GM18508 (cell line): Measurements from ENCODE around the gene CNKSR2.
"Not testable (repeated sequence)": the region's sequence is repeated elsewhere in the genome, so short reads cannot be mapped to it uniquely, and the experiment has no call there.

Source experiments
- ATAC-seq: cut with Tn5 transposase; IDR thresholded peaks from one replicate; pipeline ENCODE4 v1.9.1; 2021; ENCODE audit warnings: moderate number of reproducible peaks; ENCODE audit not compliant: insufficient read depth, unreplicated experiment

Gene CNKSR2

DNA sequence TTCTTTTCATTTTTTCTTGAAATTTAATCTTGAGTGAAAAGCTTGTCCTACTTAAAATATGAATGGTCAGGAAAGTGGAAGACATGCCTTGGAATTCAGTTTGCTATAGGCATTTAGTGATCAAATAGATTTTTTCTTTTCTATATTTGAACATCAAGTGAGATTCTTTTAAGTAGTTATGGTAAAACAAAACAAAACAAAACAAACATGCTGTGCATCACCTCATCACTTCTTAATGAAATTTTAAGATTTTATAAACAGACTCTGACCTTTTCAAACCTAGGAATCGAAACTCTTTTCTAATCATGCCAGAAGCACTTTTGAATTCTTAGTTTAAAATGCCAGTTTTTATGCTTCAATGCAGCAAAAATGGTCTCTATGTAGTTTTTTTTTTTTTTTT, 62.8 kb downstream of the CNKSR2 start:
- no peak for ATAC-seq

DNA sequence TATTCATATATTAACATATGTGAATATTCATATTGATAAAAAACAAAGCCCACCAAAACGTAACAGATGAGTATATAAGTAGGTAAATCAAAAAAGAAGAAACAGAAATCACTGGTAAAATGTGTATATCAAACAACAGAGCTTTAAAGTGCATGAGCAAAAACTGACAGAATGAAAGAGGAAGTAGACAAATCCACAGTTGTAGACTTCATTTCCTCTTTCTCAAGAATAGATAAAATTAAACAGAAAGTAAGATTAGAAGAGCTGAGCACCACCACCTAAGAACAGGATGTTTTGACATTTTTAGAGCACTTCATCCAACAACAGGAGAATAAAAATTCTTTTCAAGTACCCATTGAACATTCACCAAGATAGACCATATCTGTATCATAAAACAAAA, 64.6 kb downstream of the CNKSR2 start:
- peak; percentile 99 for ATAC-seq

DNA sequence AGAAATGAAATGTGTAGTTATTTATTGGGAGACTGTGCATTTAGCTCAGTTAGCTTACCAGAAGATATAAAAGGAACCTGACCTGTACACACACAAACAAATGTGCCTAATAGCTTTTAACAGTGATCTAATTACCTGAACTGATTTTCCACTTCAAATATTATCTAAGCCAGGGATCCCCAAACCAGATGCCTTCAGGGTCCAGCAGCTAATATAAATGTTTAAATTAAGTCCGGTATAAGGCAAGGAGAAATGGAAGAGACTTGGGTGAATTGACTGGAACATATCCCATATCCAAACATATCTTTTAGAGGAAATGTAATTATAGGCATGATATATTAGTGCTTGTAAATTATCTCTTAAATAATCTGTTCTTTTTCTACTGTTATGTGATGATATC, 66.7 kb downstream of the CNKSR2 start:
- ATAC-seq, result no peak

DNA sequence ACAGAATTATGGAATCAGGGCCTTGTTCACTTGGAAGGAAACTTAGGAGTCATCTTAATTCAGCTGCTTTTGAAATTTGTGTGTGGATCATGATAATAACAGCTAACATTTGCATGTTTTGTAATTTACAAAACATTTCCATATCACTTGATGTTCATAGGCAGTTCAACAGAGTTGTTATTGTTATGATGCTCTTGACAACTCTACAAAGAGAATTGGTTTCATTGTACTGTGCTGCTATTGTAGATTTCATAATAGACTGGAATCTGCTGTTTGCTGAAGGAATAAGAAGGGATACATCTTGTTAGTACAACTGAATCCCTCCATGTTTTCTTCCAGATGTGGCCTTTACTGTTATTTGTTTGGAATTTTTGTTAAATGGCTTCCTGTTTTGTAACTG, 83.5 kb downstream of the CNKSR2 start:
- no peak for ATAC-seq

DNA sequence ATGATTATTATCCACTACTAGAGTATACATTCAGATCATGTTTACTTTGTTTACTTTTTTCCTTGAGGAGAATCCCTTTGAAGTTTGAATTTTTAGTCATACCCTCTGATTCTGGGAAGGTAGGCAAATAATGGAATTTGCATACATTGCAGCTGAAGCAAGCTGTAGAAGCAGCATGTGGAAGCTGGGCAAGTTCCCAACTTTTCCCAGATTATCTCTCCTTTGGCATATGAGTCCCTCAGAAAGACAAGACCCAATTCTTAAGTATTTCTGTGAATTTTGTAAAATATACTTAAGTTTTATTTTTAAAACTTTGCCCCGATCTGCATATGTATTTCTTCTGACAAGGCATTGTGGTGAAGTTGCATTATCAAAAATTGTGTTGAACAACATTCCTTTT, 94.9 kb downstream of the CNKSR2 start:
- ATAC-seq, result no peak

DNA sequence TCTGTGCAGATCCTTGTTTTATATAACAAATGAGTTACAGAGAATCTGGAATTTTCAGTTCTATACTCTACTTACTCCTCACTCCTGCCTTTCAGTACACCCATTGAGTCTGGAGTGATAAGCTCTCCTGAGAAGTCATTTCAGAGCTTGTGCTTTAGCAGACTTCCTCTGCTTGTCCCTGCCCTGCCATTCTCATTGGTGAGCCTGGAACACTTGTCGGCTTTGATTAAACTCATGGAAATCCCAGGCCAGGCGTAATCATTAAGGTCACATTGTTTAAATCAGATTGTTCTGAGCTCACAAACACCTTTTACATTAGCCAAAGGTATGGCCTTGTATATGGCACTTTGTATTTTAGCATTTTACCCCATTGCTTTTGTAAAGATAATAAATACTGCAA, 102.7 kb downstream of the CNKSR2 start:
- ATAC-seq, result no peak

DNA sequence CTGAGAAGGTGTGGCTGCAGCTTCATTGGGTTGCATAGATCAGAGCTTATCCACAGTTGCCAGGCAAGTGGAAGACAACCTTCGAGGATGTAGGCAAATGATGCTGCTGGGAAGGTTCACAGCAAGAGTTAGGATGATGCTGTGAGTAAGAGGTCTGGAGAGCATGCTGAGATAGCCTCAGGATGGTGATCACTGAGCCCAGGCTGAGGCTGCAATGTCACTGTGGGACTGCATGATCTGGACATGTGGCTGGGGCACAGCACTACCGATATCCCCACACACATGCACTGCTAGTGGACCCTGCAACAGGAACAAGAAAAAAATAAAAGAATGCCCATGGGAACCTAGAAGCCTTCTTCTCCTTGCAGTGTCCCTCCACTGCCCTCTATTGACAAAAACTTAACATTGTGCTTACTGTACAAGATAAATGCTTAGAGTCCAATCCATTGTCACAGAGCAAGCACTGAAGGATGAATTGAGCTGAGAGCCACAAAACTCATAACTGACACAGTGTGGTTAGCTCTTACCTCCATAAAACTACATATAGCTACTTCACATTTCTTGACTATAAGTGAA, 105.6 kb downstream of the CNKSR2 start:
- ATAC-seq, result peak; percentile 83

DNA sequence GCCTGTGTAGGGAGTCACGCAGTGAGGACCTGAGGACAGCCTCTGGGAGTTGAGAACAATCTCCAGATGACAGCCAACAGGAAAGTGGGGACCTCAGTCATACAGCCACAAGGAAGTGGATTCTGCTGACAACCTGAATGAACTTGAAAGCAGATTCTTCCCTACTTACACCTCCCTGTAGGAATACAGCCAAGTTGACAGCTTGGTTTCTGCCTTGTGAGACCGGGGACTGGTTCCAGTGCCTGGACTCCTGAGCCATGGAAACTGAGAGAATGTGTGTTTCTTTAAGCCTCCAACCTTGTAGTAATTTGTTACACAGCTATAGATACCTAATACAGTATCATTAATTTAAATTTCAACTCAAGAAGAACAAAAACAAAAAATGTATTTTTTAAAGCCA, 107.5 kb downstream of the CNKSR2 start:
- no peak for ATAC-seq

DNA sequence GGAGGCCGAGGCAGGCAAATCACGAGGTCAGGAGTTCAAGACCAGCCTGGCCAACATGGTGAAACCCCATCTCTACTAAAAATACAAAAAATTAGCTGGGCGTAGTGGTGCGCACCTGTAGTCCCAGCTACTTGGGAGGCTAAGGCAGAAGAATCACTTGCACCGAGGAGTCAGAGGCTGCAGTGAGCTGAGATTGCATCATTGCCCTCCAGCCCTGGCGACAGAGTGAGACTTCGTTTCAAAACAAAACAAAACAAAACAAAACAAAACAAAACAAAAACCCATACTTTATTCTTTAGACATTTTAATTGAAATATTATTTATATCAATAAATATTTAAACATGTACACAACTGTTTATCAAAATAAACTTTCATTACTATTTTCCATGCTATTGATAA, 109.8 kb downstream of the CNKSR2 start:
- ATAC-seq, result not testable (repeated sequence)

DNA sequence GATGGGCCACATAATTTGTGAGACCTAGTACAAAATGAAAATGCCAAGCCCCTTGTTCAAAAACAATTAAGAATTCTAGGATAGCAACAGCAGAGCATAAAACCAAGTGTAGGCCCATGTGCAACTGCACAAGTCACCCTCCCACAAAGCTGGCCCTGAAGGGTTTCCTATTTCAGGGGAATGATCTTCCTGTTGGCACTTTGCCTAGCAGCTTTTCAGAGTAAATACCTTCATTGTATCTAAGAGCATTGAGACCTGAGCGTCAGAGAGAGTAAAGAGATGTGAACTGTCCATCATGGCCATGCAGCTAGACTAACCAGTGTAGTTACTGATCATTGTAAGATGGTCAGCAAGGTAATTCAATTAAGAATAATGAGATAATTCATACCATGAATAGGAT, 113.6 kb downstream of the CNKSR2 start:
- ATAC-seq, result no peak

DNA sequence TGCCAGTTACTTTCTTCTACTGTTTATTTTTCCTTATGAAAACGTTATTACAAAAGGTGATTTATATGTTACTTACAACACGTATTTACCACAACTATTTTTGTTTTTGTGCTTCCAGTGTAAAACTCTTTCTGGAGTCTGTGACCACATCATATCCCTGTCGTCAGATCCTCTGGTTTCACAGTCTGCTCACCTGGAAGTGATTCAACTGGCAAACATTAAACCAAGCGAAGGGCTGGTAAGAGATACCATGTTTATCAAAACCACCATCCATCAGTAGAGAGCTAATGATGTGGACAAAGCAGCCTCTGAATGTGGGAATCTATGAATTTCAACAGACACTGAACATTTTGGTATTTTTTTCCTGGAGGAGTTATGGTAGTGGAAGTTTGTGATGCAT, 116.1 kb downstream of the CNKSR2 start:
- no peak for ATAC-seq

DNA sequence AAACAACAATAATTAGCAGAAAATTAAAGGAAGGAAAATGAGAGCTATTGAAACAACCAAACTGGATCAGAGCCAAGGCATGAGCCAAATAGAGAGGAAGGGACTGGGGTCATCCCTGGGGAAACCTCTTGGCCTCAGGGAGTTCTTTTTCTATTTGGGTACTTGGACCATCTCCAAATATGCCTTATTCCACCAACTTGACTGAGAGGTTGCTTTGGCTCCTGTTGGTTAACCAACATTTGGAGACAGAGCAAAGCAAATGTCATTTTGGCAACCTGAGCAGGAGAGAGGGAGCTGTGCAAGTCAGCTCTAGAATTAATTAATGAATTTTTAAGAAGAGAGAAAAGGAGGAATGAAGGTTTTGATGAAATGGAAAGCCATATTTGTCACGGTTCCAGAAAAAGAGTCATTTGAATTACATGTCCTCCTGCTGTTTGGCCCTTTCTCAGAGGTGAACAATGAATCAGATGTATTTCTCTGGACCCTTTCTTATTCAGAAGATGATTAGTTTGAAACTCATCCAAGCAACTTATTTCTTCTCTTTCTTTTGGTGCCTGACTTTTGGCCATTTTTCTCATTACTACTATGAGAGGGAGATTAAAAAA, 119.1 kb downstream of the CNKSR2 start:
- ATAC-seq, result no peak

DNA sequence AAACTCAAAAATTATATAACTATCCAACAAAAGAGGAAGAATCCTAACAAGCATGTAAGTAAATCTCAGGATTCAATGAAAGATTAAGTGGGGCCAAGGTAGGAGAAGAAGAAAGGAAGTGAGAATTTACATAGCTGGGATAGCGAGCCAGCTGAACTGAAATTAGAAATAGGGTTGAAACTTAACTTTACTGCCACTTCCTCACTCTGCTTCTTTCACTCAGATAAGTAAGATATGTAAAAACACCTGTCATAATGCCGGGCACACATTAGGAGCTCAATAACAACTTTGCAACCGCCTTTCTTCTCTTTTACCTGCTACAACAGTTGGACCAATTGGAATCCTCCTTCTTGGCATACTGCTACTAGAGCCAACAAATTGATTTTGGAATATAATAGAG, 129.4 kb downstream of the CNKSR2 start:
- peak; percentile 65 for ATAC-seq

DNA sequence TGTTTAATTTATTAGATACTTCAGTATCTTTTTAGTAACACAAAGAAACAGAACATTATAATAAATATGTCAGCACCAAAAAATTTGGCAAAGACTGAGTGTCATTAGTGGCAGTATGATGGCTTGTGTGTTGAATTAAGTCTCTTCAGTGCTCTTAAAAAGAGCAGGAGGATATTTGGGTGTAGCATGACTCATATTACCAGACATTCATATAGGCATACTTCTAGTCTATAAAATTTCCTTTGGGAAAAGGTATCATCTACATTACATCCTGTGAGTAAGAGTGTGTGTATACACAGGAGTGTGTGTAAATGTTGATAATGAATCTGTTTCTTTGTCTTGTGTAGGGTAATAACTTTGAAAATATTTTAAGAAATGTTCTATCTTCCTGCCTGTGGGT, 135.7 kb downstream of the CNKSR2 start:
- ATAC-seq, result no peak

DNA sequence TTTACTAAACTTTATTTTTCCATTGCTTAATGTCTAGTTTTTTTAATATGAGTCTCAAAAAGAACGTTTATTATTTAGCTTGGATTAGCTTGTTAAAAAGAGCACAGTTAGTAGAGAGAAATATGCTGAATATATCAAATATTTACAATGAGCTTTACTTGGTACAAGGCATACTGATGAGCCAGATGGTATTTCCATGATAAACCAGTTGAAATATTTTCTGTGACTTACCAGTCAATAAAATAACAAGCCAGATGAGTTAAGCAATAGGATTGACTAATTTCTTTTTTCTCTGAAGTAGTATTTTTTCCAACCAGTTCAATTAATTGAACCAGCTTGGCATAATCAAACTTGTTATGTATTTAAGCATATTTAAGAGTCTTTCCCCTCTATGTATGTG, 149.8 kb downstream of the CNKSR2 start:
- ATAC-seq, result no peak

DNA sequence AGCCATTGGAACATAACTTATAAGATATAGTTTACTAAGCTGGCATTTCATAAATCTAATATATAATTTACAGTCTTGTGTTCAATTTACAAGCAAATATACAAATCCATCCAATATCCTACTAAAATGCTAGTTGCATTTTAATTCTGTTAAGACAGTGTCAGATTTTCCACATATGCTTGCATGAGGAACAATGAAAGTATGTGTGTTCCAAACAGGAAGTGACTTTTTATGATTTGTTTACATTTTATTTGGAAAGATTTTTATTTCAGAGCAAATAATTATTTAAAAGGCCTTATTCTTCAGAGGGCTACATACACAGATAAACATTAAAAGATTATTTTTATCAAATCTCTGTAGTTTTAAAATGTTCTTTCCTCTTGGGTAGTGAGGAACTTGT, 153.9 kb downstream of the CNKSR2 start:
- no peak for ATAC-seq

DNA sequence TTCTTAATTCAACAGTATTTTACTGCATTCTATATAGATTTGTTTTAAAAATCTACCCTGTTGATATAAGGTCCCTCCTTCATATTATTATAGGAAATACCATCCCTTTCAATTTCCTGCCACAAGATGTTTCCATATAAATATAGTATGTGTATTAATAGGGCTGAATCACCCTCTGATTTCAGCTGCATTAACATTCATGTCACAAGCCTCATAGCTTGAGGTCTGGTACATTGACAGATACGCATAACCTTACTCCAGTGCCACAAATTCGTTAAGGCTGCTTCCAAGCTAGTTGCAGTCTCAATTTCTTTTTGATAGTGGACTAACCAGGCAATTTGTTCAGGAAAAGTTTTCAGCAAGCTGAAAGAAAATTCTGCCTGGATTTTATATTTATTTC, 155.6 kb downstream of the CNKSR2 start:
- ATAC-seq, result no peak

DNA sequence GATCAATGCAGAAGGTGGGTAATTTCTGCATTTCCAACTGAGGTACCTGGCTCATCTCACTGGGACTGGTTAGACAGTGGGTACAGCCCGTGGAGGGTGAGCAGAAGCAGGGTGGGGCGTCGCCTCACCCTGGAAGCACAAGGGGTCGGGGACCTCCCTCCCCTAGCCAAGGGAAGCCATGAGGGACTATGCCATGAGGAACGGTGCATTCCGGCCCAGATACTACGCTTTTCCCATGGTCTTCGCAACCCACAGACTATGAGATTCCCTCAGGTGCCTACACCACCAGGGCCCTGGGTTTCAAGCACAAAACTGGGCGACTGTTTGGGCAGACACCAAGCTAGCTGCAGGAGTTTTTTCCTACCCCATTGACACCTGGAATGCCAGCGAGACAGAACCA, 170.4 kb downstream of the CNKSR2 start:
- not testable (repeated sequence) for ATAC-seq

DNA sequence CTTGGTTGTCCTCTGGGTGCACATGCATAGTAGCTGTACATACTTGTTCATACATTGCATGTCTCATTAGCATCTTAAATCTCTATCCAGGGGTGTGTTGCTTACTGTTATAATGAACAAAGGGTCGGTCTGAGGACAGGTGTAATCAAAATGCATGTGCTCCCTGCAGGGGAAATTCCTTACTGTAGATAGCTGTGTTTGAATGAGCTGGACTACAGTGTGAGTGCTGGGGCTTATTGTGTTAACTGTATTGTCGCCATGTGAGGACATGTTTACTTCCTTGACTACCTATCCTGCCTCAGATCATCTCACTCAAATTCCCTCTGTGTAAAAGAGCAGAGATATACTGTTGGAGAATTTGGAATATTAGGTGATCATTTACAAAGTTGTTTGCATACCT, 185.2 kb downstream of the CNKSR2 start:
- no peak for ATAC-seq

DNA sequence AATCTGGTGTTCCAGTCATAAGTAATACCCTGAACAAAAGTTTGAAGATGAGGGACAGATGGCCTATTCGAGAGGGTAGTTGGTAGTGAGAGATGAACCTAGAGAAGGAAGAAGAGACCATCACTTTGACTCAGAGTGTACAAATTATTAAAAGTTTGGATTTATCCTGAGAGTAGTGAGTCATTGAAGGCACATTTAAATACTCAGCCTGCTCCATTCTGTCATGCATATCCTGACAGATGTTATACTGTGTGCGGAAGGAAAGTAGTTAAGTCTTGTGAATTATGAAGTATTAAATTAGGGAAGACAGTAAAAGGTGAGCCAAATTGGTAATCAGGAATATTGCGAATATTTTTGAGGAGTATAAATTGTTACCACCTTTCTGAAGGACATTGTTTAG, 190.8 kb downstream of the CNKSR2 start:
- no peak for ATAC-seq

DNA sequence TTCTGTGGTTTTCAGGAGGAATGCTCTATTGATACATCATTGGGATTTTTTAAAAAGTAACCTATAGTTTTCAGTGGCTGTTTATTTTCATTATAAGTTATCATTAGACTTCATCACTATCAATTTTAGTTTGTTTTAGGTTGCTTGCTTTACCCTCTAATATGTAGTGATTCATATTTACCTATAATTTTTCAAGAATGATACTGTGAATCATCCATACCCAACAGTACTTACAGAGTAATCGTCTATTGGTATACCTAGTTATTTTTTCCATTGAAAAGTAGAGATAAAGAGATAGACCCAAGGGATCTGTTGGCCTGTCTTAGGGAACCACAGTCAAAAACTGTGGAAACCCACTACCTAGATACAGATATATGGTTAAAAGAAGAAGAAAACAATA, 200.6 kb downstream of the CNKSR2 start:
- no peak for ATAC-seq

DNA sequence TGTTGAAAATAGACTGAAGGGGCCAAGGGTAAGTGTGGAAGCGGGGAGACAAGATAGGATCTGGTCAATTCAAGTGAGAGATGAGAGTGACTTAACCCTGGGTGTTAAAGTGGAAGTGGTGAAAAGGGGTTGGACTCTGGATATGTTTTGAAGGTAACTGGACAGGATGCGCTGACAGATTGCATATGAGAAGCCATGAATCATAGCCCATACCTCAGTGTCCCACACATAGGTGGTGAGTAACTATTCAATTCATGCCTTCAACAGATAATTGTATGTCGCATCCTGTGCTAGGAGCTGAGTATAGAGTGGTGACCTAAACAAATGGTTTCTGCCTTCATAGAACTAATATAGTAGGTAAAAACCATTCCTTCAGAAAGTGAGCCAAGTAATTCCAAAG, 207.3 kb downstream of the CNKSR2 start:
- ATAC-seq, result no peak

DNA sequence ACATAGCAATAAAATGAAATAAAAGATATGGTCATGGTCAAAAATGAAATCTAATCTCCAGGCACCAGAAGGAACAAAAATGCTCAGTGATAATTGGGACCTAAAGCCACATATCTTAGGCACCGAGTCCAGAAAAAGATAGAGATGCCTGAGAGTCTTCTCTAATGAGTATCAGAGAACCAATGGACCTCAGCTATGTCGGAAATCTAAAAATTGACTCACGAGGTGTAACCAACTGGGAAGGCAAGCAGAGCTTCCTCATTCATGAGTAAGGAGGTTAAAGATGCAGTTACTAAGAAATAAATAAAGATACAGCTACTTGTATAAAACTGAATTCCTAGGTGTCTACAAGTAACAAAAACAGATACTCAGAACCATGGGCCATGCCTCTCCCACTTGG, 211.8 kb downstream of the CNKSR2 start:
- ATAC-seq, result no peak
